Effector CD8-positive, alpha-beta T cell (primary cell): ENCODE measurements around the gene SPATA32.

Experiments used
- DNase-seq: peaks from one replicate; lab custom pipeline; 2025; lab: John Stamatoyannopoulos, UW

Gene SPATA32

GRCh38 chr17:45246861-45247428 is 14.9 kb downstream of the SPATA32 start:
- DNase-seq = no peak

GRCh38 chr17:45246338-45246737 is 15.6 kb downstream of the SPATA32 start:
- DNase-seq = no peak

GRCh38 chr17:45244725-45245656 is 16.9 kb downstream of the SPATA32 start:
- no peak for DNase-seq

GRCh38 chr17:45243750-45244149 is 18.1 kb downstream of the SPATA32 start:
- no peak for DNase-seq

GRCh38 chr17:45242029-45242414 is 19.9 kb downstream of the SPATA32 start:
- no peak for DNase-seq

GRCh38 chr17:45241328-45242028 is 20.4 kb downstream of the SPATA32 start:
- DNase-seq = no peak

- no peak for DNase-seq
Observed at GRCh38 chr17:45240905-45241327, 21.0 kb downstream of the SPATA32 start.

GRCh38 chr17:45238155-45238774 is 23.6 kb downstream of the SPATA32 start:
- DNase-seq = no peak

- DNase-seq = no peak
Observed at GRCh38 chr17:45237686-45238085, 24.2 kb downstream of the SPATA32 start.

- no peak for DNase-seq
Observed at GRCh38 chr17:45236282-45236606, 25.6 kb downstream of the SPATA32 start.

- peak; percentile 67 for DNase-seq
Observed at GRCh38 chr17:45235416-45236281, 26.2 kb downstream of the SPATA32 start.

- peak; percentile 42 for DNase-seq
Observed at GRCh38 chr17:45234641-45235415, 27.1 kb downstream of the SPATA32 start.

- DNase-seq = no peak
Observed at GRCh38 chr17:45233423-45233924, 28.4 kb downstream of the SPATA32 start.

GRCh38 chr17:45232514-45233422 is 29.1 kb downstream of the SPATA32 start:
- no peak for DNase-seq

GRCh38 chr17:45231481-45232116 is 30.3 kb downstream of the SPATA32 start:
- DNase-seq = peak; percentile 16

- DNase-seq = no peak
Observed at GRCh38 chr17:45230787-45231480, 31.0 kb downstream of the SPATA32 start.

- DNase-seq = no peak
Observed at GRCh38 chr17:45230410-45230786, 31.5 kb downstream of the SPATA32 start.
